Fibroblast of mammary gland (primary cell): ENCODE results near the gene CCND2.

ENCODE experiments used
- DNase-seq: peaks from one replicate; pipeline ENCODE4 v3.0.0-alpha.2; 2010; ENCODE audit warnings: low read depth
- H3K4me3 ChIP-seq: 2 replicates; pipeline ENCODE4 v1.5.1; 2011; ENCODE audit warnings: low read depth, mild to moderate bottlenecking, low read length, moderate library complexity; ENCODE audit not compliant: control insufficient read depth
- CTCF ChIP-seq: conservative IDR thresholded peaks from 2 replicates; pipeline ENCODE4 v1.5.1; 2011; ENCODE audit warnings: low read depth, low read length, inconsistent platforms; ENCODE audit not compliant: control insufficient read depth, insufficient read depth

Gene CCND2

GRCh38 chr12:4276524-4277204, 3.1 kb downstream of the CCND2 start:
- TF ChIP-seq CTCF = peak; percentile 92
- DNase-seq = peak; percentile 88
- H3K4me3 ChIP-seq = no peak overlapping the region

- no peak overlapping the region for H3K4me3 ChIP-seq
- no peak for TF ChIP-seq CTCF
- DNase-seq = no peak
Observed at GRCh38 chr12:4277205-4277543, 3.6 kb downstream of the CCND2 start.

- TF ChIP-seq CTCF = no peak
- no peak for DNase-seq
- no peak overlapping the region for H3K4me3 ChIP-seq
Observed at GRCh38 chr12:4277857-4278256, 4.3 kb downstream of the CCND2 start.

- no peak for TF ChIP-seq CTCF
- DNase-seq = peak; percentile 49
- no peak overlapping the region for H3K4me3 ChIP-seq
Observed at GRCh38 chr12:4278329-4279197, 5.0 kb downstream of the CCND2 start.

GRCh38 chr12:4279198-4279690, 5.7 kb downstream of the CCND2 start:
- no peak for TF ChIP-seq CTCF
- no peak for DNase-seq
- H3K4me3 ChIP-seq = no peak overlapping the region

- no peak for TF ChIP-seq CTCF
- DNase-seq = peak; percentile 43
- no peak overlapping the region for H3K4me3 ChIP-seq
Observed at GRCh38 chr12:4280351-4281163, 7.0 kb downstream of the CCND2 start.
